H9 (cell line): ENCODE measurements around the gene SRPX2. TPM values are rescaled to one million over a fixed set of nuclear protein-coding genes. Genes with fewer than 3 reads are reported as not detected.

Experiments used
- DNase-seq: peaks from one replicate; pipeline ENCODE4 v3.0.0-alpha.2; 2017
- H2AFZ ChIP-seq: one replicate; pipeline ENCODE4 v1.6.1; 2013; ENCODE audit warnings: mild to moderate bottlenecking, low read length, control low read depth, moderate library complexity
- H2AK5ac ChIP-seq: 2 replicates; pipeline ENCODE4 v1.6.1; 2013; ENCODE audit warnings: low read length, control low read depth, mixed read lengths; ENCODE audit not compliant: insufficient read length
- H2BK120ac ChIP-seq: one replicate; pipeline ENCODE4 v1.6.1; 2013; ENCODE audit warnings: low read depth, mild to moderate bottlenecking, low read length, control low read depth, inconsistent platforms; ENCODE audit not compliant: poor library complexity, severe bottlenecking
- H2BK12ac ChIP-seq: 2 replicates; pipeline ENCODE4 v1.6.1; 2013; ENCODE audit warnings: low read length, control low read depth, mixed read lengths, low read depth; ENCODE audit not compliant: insufficient read length
- H2BK15ac ChIP-seq: 2 replicates; pipeline ENCODE4 v1.6.1; 2013; ENCODE audit warnings: low read depth, low read length, control low read depth
- H2BK20ac ChIP-seq: one replicate; pipeline ENCODE4 v1.6.1; 2013; ENCODE audit warnings: low read depth, mild to moderate bottlenecking, low read length, control low read depth, inconsistent platforms; ENCODE audit not compliant: poor library complexity, severe bottlenecking
- H2BK5ac ChIP-seq: 2 replicates; pipeline ENCODE4 v1.6.1; 2013; ENCODE audit warnings: low read length, control low read depth, mixed read lengths; ENCODE audit not compliant: insufficient read length
- H3K14ac ChIP-seq: 2 replicates; pipeline ENCODE4 v1.6.1; 2013; ENCODE audit warnings: low read length, control low read depth; ENCODE audit not compliant: insufficient read depth
- H3K18ac ChIP-seq: 2 replicates; pipeline ENCODE4 v1.6.1; 2013; ENCODE audit warnings: low read depth, mild to moderate bottlenecking, mixed read lengths, low read length, control low read depth; ENCODE audit not compliant: insufficient read length
- H3K23ac ChIP-seq: 2 replicates; pipeline ENCODE4 v1.6.1; 2013; ENCODE audit warnings: low read length, control low read depth, mixed read lengths, low read depth; ENCODE audit not compliant: insufficient read length
- H3K23me2 ChIP-seq: 2 replicates; pipeline ENCODE4 v1.6.1; 2013; ENCODE audit warnings: low read depth, mild to moderate bottlenecking, mixed read lengths, low read length, control low read depth; ENCODE audit not compliant: insufficient read length, poor library complexity, severe bottlenecking
- H3K27ac ChIP-seq: 2 replicates; pipeline ENCODE4 v1.5.1; 2013; ENCODE audit warnings: low read length, control low read depth, mixed read lengths, low read depth; ENCODE audit not compliant: insufficient read length
- H3K27me3 ChIP-seq: 2 replicates; pipeline ENCODE4 v1.6.1; 2013; ENCODE audit warnings: low read length, control low read depth, inconsistent platforms; ENCODE audit not compliant: insufficient read depth
- H3K4ac ChIP-seq: 2 replicates; pipeline ENCODE4 v1.6.1; 2013; ENCODE audit warnings: low read depth, mild to moderate bottlenecking, control low read depth, inconsistent platforms, low read length, moderate library complexity
- H3K4me1 ChIP-seq: 2 replicates; pipeline ENCODE4 v1.6.1; 2013; ENCODE audit warnings: low read length, control low read depth, inconsistent platforms; ENCODE audit not compliant: insufficient read depth
- H3K4me2 ChIP-seq: 2 replicates; pipeline ENCODE4 v1.6.1; 2013; ENCODE audit warnings: low read length, control low read depth, mixed read lengths; ENCODE audit not compliant: insufficient read length, insufficient read depth
- H3K56ac ChIP-seq: 2 replicates; pipeline ENCODE4 v1.6.1; 2013; ENCODE audit warnings: low read depth, mild to moderate bottlenecking, mixed read lengths, low read length, control low read depth; ENCODE audit not compliant: insufficient read length
- H3K79me1 ChIP-seq: 2 replicates; pipeline ENCODE4 v1.6.1; 2013; ENCODE audit warnings: low read depth, mild to moderate bottlenecking, moderate library complexity, low read length, control low read depth, inconsistent platforms; ENCODE audit not compliant: insufficient read depth, poor library complexity, severe bottlenecking
- H3K79me2 ChIP-seq: 2 replicates; pipeline ENCODE4 v1.6.1; 2013; ENCODE audit warnings: low read length, control low read depth, inconsistent platforms; ENCODE audit not compliant: insufficient read depth
- H3K9ac ChIP-seq: 2 replicates; pipeline ENCODE4 v1.6.1; 2013; ENCODE audit warnings: low read length, control low read depth, mixed read lengths; ENCODE audit not compliant: insufficient read length; ENCODE audit errors: extremely low read depth
- H3K9me3 ChIP-seq: one replicate; pipeline ENCODE4 v1.6.1; 2013; ENCODE audit warnings: low read depth, low read length, inconsistent platforms; ENCODE audit not compliant: control insufficient read depth
- H3T11ph ChIP-seq: one replicate; pipeline ENCODE4 v1.6.1; 2013; ENCODE audit warnings: mild to moderate bottlenecking, low read length, control low read depth, inconsistent platforms
- H4K20me1 ChIP-seq: one replicate; pipeline ENCODE4 v1.6.1; 2013; ENCODE audit not compliant: control insufficient read depth, insufficient read length, insufficient read depth
- H4K5ac ChIP-seq: 2 replicates; pipeline ENCODE4 v1.6.1; 2013; ENCODE audit warnings: low read depth, mild to moderate bottlenecking, mixed read lengths, low read length, control low read depth; ENCODE audit not compliant: insufficient read length
- H4K8ac ChIP-seq: replicated peaks from 2 replicates; pipeline ENCODE4 v1.6.1; 2013; ENCODE audit warnings: low read length, control low read depth, mixed read lengths, low read depth; ENCODE audit not compliant: insufficient read length
- H4K91ac ChIP-seq: 2 replicates; pipeline ENCODE4 v1.6.1; 2013; ENCODE audit warnings: low read depth, mild to moderate bottlenecking, moderate library complexity, mixed read lengths, low read length, control low read depth; ENCODE audit not compliant: insufficient read length
- H3K27ac Mint-ChIP-seq, 3 experiments: 2 replicates in 2 of 3; 3 replicates in 1 of 3; pipeline ENCODE4 v1.8.0; 2020 to 2021; ENCODE audit warnings: mixed read lengths in 3 of 3, mild to moderate bottlenecking in 1 of 3, moderate library complexity in 1 of 3
- H3K27me3 Mint-ChIP-seq: 2 replicates; pipeline ENCODE4 v1.8.0; 2021; ENCODE audit warnings: low read depth, mild to moderate bottlenecking, moderate library complexity, mixed read lengths
- H3K36me3 Mint-ChIP-seq, 3 experiments: 2 replicates in 2 of 3; 3 replicates in 1 of 3; pipeline ENCODE4 v1.8.0; 2020 to 2021; ENCODE audit warnings: low read depth in 3 of 3, mixed read lengths in 3 of 3; ENCODE audit not compliant: insufficient read depth in 1 of 3
- H3K4me1 Mint-ChIP-seq, 2 experiments: 2 replicates each; pipeline ENCODE4 v1.8.0; 2020; ENCODE audit warnings: mixed read lengths in 2 of 2
- H3K4me3 Mint-ChIP-seq, 2 experiments: 2 replicates in 1 of 2; 3 replicates in 1 of 2; pipeline ENCODE4 v1.8.0; 2020 to 2021; ENCODE audit warnings: mild to moderate bottlenecking in 2 of 2, mixed read lengths in 2 of 2, moderate library complexity in 1 of 2
- H3K9me3 Mint-ChIP-seq, 2 experiments: 2 replicates in 1 of 2; 3 replicates in 1 of 2; pipeline ENCODE4 v1.8.0; 2020; ENCODE audit warnings: mild to moderate bottlenecking in 2 of 2, mixed read lengths in 2 of 2, moderate library complexity in 1 of 2
- CTCF ChIP-seq: fragments of 200-600 bp; sonication (generic); conservative IDR thresholded peaks from 3 replicates; pipeline ENCODE4 v1.8.0; 2021; ENCODE audit warnings: antibody characterized with exemption, mild to moderate bottlenecking
- WGBS: extraction: QIAGEN DNeasy Blood & Tissue Kit; methylation state at CpG from one replicate; pipeline ENCODE4 v1.1.7; 2013; ENCODE audit warnings: missing lambda C conversion rate, low lambda C conversion rate, mixed read lengths; ENCODE audit not compliant: insufficient read length; ENCODE audit errors: extremely low coverage; 5-methylcytosine and 5-hydroxymethylcytosine counted together
- long read RNA-seq: library from polyadenylated mRNA; unstranded; transcript quantifications from one replicate; pipeline ENCODE4 v2.0.0, GENCODE V29; 2020
- total RNA-seq: library from RNA; stranded (reverse); gene quantifications from 2 replicates; pipeline ENCODE4 v1.2.1, GENCODE V29; 2021

Gene SRPX2
- total RNA-seq: not detected in 2 replicates
- long read RNA-seq: 0 reads

- Mint-ChIP-seq H3K4me1 (peaks cover 14 to 22% of the 10 kb centered on the region in 2 experiments), H3K27ac (no peak within 1 kb of the TSS), H3K36me3 (peaks cover 0 to 2% (median 0%) of the 10 kb centered on the region in 3 experiments; a peak in 4 of 7 replicates), H3K9me3 (peaks cover 3 to 72% of the 10 kb centered on the region in 2 experiments; a peak in 4 of 5 replicates), H3K27me3 (peaks cover 6% of the 10 kb centered on the region), H3K4me3 (no peak within 1 kb of the TSS)
- no peaks in the 10 kb centered on the region for H4K20me1 ChIP-seq
- H2BK120ac ChIP-seq: no peak within 1 kb of the TSS
- no peak within 1 kb of the TSS for H3K4ac ChIP-seq
- no peaks in the 10 kb centered on the region for H3K79me1 ChIP-seq
- no peak within 1 kb of the TSS for H4K91ac ChIP-seq
- no peak within 1 kb of the TSS for H2BK20ac ChIP-seq
- no peak within 1 kb of the TSS for H3K23ac ChIP-seq
- no peak within 1 kb of the TSS for H3T11ph ChIP-seq
- WGBS: no CpG with 5 or more reads among the region's 11 CpGs
- no peak within 1 kb of the TSS for H4K8ac ChIP-seq
- H2BK12ac ChIP-seq: no peak within 1 kb of the TSS
- no peak within 1 kb of the TSS for H2BK15ac ChIP-seq
- no peaks in the 10 kb centered on the region for H3K23me2 ChIP-seq
- no peak within 1 kb of the TSS for H3K9ac ChIP-seq
- no peak for TF ChIP-seq CTCF
- H3K4me2 ChIP-seq: no peak within 1 kb of the TSS
- no peak within 1 kb of the TSS for H4K5ac ChIP-seq
- no peak within 1 kb of the TSS for H2BK5ac ChIP-seq
- H3K14ac ChIP-seq: no peak within 1 kb of the TSS
- H3K9me3 ChIP-seq: peaks cover 4% of the 10 kb centered on the region
- H2AK5ac ChIP-seq: no peak within 1 kb of the TSS
- peaks cover 3% of the 10 kb centered on the region; the same call in 1 of the 2 replicates for H3K4me1 ChIP-seq
- no peak within 1 kb of the TSS for H2AFZ ChIP-seq
- no peak within 1 kb of the TSS for H3K27ac ChIP-seq
- no peaks in the 10 kb centered on the region for H3K79me2 ChIP-seq
- no peaks in the 10 kb centered on the region for H3K27me3 ChIP-seq
- DNase-seq: no peak
- no peak within 1 kb of the TSS for H3K56ac ChIP-seq
- H3K18ac ChIP-seq: no peak within 1 kb of the TSS
Observed at GRCh38 chrX:100643956-100644860, at the start of gene SRPX2. Gene SRPX2, plus strand, starts transcription at chrX:100644199. Its CDS starts 2,124 bp downstream, at chrX:100646323.
